ENCODE results near the gene CDC37. TPM values are rescaled to one million over a fixed set of nuclear protein-coding genes. Genes with fewer than 3 reads are reported as not detected.

Gene CDC37
- total RNA-seq, 1 donor from 2014 or later: 159 TPM

DNA sequence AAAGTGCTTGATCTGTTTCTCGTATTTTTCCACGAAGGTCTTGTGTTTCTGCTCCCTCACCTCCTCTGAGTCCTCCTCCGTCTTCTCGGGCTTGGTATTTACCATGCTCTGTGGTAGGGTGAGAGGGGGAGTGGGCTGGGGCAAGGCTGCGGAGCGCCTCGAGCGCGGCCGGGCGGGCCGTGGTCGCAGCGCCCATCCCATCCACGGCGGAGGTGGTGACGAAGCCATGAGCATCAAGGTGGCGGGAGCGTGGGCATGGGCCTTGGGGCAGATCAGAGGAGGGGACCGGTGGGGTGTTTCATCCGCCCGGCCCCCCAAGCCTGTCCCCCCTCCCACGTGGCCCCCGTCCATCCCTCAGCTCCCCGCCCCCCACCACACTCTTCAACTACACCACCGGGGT is 7.9 kb downstream of the CDC37 start:
- Mint-ChIP-seq H3K4me3 (no peak overlapping the region), H3K9me3 (no peaks in the 10 kb centered on the region), H3K27ac (no peak overlapping the region), H3K4me1 (no peaks in the 10 kb centered on the region), H3K27me3 (ENCODE audit: low read depth) (no peaks in the 10 kb centered on the region), H3K36me3 (peaks cover 23% of the 10 kb centered on the region)
- TF ChIP-seq CTCF (IDR thresholded peaks at IDR 0.05; ENCODE audit: unreplicated experiment): no peak
- no peak for DNase-seq (ENCODE audit: low spot score in 2 of 2, unreplicated experiment in 2 of 2)

DNA sequence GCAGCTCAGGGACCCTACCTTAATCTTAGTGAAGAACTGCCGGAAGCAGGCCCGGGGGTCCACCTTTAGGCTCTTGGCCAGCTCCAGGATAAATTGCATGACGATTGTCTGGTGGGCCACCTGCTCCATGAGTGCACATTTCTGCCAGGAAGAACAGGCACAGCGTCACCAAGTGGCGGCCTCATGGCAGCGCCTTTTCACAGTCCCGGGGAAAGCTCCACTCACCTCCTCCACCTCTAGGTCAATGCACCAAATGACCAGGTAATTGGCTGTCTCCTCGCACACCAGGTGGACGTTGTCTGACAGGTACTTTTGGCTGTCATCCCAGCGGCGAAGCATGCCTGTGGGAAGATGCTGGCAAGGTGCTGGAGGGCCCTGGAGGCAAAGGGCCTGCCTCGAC is 8.3 kb downstream of the CDC37 start:
- Mint-ChIP-seq H3K4me3 (no peak overlapping the region), H3K27me3 (ENCODE audit: low read depth) (no peaks in the 10 kb centered on the region), H3K27ac (no peak overlapping the region), H3K9me3 (no peaks in the 10 kb centered on the region), H3K36me3 (peaks cover 23% of the 10 kb centered on the region), H3K4me1 (no peaks in the 10 kb centered on the region)
- no peak for TF ChIP-seq CTCF (IDR thresholded peaks at IDR 0.05; ENCODE audit: unreplicated experiment)
- DNase-seq (ENCODE audit: low spot score in 2 of 2, unreplicated experiment in 2 of 2): no peak

GRCh38 chr19:10393137-10393536 is 10.2 kb downstream of the CDC37 start:
- no peaks in the 10 kb centered on the region for H3K27me3 Mint-ChIP-seq (ENCODE audit: low read depth)

GRCh38 chr19:10392120-10392519 is 11.2 kb downstream of the CDC37 start:
- H3K4me3 Mint-ChIP-seq: no peak overlapping the region
- no peaks in the 10 kb centered on the region for H3K27me3 Mint-ChIP-seq (ENCODE audit: low read depth)
- H3K9me3 Mint-ChIP-seq: no peaks in the 10 kb centered on the region
- no peaks in the 10 kb centered on the region for H3K4me1 Mint-ChIP-seq
- TF ChIP-seq CTCF (IDR thresholded peaks at IDR 0.05; ENCODE audit: unreplicated experiment): no peak
- H3K27ac Mint-ChIP-seq: no peak overlapping the region
- peaks cover 19% of the 10 kb centered on the region for H3K36me3 Mint-ChIP-seq
- DNase-seq (ENCODE audit: low spot score in 2 of 2, unreplicated experiment in 2 of 2): no peak

More at GRCh38 chr19:10393137-10393536, 10.2 kb downstream of the CDC37 start:
- no peak for DNase-seq (ENCODE audit: low spot score in 2 of 2, unreplicated experiment in 2 of 2)
- Mint-ChIP-seq H3K27ac (no peak overlapping the region), H3K4me3 (no peak overlapping the region), H3K4me1 (no peaks in the 10 kb centered on the region), H3K9me3 (no peaks in the 10 kb centered on the region), H3K36me3 (peaks cover 23% of the 10 kb centered on the region)
- TF ChIP-seq CTCF (IDR thresholded peaks at IDR 0.05; ENCODE audit: unreplicated experiment): no peak

DNA sequence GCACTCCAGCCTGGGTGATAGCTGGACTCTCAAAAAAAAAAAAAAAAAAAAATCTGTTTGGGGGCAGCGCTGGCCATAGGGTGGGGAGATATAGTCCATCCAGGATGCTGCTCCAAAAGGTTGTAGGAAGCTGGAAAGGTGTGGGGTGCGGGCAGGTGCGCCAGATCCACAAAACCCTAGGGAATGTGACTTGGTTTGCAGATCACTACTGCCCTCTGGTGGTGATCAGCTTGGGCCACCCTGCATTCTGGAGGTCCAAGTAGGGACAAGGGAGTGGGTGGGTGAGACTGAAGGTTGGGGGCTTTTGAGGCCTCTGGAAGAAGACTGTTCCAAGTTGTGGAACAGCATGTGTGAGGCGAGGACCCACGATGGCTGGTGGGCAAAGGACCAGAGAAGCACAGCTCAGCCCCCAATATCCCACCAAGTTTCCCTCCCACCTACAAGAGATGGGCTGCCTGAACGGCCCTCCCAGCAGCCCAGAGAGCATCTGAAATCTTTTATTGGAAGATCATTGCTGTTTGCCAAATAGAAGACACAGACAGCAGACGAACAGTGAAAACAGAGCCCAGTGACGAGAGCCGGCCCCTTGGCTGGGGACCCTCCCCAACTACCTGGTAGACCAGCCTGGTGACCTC is 12.6 kb downstream of the CDC37 start:
- TF ChIP-seq CTCF (IDR thresholded peaks at IDR 0.05; ENCODE audit: unreplicated experiment): peak; percentile 82
- Mint-ChIP-seq H3K36me3 (peaks cover 13% of the 10 kb centered on the region), H3K27me3 (ENCODE audit: low read depth) (no peaks in the 10 kb centered on the region), H3K4me1 (no peaks in the 10 kb centered on the region), H3K4me3 (no peak overlapping the region), H3K9me3 (no peaks in the 10 kb centered on the region), H3K27ac (no peak overlapping the region)
- DNase-seq (ENCODE audit: low spot score in 2 of 2, unreplicated experiment in 2 of 2): peak in 1 of 2 experiments; percentile 75

DNA sequence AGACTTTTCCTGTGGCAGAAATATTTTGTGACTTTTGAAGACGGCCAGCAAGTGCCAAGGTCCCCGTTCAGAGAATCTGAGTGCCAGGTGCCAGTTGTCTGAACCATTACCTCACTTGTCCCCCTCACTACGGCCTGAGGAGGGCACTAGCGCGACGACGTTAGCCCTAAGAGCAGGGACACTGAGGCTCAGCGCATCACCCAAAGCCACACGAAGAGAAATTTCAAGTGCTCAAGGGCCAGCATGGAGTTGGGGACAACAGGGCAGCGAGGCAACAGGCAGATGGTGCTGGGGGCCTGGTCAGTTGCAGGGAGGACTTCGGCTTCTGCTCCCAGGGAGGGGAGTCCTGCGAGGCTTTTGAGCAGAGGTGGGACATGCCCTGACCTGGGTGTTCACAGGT is 13.5 kb downstream of the CDC37 start:
- TF ChIP-seq CTCF (IDR thresholded peaks at IDR 0.05; ENCODE audit: unreplicated experiment): no peak
- no peak for DNase-seq (ENCODE audit: low spot score in 2 of 2, unreplicated experiment in 2 of 2)
- Mint-ChIP-seq H3K9me3 (no peaks in the 10 kb centered on the region), H3K4me1 (no peaks in the 10 kb centered on the region), H3K36me3 (peaks cover 13% of the 10 kb centered on the region), H3K4me3 (no peak overlapping the region), H3K27ac (no peak overlapping the region), H3K27me3 (ENCODE audit: low read depth) (no peaks in the 10 kb centered on the region)
